NK-92 treated with Interleukin-12 subunit alpha and Interleukin-12 subunit beta, amount 100 ng/mL, for 24 hours (cell line): ENCODE data around the gene DTNBP1.
"Not testable (repeated sequence)": the region's sequence is repeated elsewhere in the genome, so short reads cannot be mapped to it uniquely, and the experiment has no call there.

ENCODE experiments used
- DNase-seq: peaks from one replicate; lab custom pipeline; 2025; lab: John Stamatoyannopoulos, UW

DTNBP1 gene

DNA sequence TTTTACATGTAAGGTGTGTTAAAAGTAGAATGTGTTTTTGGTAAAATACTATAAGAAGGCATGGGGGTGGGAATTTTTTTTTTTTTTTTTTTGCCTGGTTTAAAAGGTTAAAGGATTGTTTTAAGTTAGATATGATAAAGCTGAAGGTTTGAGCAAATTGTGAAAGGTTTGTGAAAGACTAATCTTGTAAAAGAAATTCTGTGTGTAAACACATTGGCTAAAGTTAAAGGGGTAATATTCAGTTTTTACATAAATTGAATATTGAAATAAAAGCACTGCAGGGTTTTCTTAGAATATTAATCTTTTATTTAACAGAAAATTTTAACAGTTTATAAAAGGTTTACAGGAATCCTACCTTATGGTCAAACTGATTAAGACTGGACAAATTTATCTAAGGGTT, 105.7 kb downstream of the DTNBP1 start:
- no peak for DNase-seq

DNA sequence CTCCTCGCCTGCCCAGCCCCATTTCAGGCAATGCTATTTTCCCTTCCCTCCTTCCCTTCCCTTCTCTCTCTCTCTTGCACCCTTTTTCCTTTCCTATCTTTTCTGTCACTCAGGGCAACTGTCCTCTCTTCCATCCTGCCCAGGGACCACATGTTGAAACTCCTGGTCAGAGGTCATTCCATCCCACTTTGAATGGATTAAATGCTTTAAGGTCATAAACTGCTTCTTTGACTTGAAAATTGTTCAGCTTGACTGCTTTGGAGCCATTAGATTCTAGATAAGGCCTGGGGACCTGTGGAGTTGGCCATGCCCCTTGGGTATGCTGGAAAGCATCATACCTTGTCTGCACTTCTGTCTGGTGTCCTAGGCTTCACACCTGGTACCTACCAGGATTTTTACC, 106.1 kb downstream of the DTNBP1 start:
- no peak for DNase-seq

DNA sequence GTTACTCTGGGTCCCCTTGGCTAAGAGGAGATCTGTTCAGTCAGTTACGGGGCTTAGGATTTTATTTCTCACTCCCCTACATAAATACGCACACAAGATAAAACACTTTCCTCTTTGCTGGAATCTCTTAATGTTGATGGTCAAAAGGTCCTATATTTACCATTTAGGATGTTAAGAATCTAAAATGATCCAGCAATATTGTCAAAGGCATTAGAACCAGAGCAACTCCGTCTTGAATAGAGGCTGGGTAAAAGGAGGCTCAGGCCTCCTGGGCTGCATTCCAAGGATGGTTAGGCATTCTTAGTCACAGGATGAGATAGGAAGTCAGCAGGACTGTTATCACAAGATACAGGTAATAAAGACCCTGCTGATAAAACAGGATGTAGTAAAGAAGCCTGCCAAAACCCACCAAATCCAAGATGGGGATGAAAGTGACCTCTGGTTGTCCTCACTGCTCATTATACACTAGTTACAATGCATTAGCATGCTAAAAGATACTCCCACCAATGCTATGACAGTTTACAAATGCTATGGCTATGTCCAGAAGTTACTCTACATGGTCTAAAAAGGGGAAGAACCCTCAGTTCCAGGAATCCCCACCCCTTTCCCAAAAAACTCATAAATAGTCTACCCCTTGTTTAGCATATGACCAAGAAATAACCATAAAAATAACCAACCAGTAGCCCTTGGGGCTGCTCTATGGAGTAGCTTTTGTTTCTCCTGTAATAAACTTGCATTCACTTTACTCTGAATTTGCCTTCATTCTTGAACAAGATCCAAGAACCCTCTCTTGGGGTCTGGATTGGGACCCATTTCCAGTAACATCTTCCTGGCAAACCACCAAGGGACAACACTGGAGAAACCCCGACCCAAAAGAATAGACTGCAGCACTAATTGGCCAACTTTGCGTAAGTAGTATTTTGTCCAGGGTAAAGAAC, 107.5 kb downstream of the DTNBP1 start:
- no peak for DNase-seq

DNA sequence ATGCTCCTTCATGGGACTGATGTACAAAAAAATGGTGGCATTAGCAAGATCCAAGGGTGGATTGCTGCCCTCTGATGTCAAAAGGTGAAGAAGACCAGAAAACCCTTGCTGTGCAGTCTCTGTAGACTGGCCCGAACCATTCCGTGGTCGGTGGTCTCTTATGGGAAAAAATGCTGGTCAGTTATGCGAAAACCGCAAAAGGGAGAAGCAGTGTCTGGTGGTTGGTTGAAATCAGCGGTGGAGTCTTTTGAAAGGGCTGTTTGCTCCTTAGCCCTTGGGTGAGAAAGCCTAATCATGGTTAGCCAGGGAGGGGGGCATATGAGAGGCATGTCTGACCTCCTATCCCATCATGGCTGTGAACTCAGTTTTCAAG, 108.1 kb downstream of the DTNBP1 start:
- DNase-seq, result no peak

DNA sequence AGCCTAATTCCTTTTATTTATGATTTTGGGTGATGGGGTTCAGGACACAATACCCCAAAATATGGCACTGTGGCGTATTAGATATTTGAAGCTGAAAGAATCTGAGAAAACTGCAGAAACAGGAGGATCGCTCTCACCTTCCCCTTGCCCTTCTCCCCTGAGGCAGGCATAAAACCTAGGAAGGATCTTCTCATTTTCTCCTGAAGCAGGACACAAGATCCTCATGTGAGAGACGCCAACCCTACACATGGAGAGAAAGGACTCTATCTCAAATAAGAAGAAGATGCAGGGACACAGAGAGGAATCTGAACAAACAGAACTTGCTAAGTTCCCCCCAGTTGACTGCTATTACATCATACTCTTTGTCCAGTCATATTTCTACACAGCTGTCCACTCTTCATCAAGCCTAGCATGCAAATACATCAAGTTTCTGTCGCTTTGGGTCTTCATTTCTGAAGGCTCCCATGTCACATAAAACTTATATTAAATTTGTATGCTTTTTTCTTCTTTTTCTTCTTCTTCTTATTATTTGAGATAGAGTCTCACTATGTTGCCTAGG, 109.0 kb downstream of the DTNBP1 start:
- no peak for DNase-seq

DNA sequence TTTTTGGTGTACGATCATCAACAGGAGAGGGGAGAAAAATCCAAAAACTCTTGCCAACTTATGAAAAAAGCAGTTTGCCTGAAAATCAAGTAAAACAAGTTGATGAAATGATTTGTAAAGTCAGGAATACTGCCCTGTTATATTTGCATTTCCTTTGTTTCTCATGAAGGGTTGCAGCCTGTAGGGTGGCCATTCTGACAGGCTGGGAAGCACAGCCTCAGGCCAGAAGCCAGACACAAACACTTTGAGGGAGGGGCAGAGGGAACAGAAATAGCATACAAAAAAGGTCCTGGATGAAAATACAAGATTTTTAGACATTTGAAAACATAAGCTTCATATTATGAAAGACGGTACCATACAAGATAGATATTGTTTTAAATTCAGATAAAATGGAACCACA, 109.8 kb downstream of the DTNBP1 start:
- no peak for DNase-seq

DNA sequence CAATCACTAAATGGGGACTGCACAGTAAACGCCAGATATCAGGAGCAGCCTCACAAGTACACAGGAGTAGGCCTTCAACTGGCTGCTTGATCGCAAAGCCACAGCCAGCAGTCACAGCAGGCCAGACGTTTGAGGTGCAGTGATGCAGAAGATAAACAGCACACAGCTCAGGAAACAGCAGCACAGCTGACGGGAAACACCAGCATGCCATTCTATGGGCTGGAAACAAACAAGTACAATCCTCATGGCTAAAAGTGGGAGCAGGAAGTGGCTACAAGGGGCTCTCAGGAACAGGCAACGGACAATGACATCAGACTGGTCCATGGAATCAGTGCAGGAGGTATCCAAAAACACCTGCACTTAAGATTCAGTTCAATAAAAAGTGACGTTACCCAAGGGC, 111.0 kb downstream of the DTNBP1 start:
- DNase-seq, result no peak

DNA sequence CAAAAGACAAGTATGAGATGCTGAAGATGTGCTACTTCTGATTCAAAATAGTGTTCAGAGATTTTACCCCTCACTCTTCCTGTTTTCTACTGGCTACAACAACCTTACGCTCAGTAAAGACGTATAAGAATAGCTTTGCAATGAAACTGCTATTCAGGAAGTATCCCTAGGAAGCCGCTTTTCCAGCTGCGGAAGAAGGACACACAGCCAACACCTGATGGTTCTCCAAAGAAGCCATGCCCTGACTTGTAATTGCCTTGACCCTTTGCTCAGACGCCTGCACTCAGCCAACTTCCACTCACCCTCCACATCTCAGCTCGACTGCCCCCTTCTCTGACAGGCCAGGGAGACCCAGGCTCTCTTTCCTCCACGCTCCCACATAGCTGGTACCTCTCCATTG, 111.6 kb downstream of the DTNBP1 start:
- DNase-seq, result no peak

DNA sequence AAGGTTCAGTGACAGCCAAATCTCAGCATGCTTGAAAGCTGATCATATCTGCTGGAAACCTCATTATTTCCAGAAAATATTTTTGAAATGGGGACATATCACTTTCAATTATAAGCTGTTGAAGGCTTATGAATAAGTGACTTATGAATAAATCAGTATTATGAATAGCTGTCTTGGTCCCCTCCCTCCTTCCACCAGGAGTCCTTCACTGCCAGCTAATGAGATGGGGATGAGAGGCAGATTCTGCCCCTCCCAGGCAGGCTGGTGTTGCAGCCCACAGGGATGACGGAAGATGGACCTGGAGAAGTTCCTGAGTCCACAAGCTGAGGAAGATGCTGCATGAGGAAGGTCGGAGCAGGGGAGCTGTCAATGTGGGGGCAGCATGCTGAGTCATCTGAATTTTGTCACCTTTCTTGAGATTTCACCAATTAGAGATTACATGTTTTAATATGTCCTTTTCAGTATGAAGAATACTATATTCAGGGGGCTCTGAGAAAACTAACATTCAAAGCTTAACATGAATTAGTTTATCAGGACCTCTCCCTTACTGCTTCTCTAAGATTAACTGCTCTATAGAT, 112.2 kb downstream of the DTNBP1 start:
- DNase-seq, result no peak

DNA sequence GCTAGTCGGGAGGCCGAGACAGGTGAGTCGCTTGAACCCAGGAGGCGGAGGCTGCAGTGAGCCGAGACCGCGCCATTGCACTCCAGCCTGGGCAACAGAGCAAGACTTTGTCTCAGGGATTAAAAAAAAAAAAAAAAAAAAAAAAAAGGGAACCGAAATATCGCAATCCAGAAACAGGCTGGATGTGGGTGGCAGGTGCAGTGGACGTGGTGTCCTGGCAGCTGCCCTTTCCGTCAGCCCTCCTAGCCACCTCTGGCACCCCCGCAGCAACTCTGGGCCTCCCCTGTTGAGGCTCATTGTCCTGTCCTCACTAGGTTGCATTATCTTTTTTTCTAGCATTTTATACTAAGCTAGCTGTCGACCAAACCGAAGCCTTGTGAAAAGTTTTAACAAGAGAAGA, 113.5 kb downstream of the DTNBP1 start:
- DNase-seq, result no peak

DNA sequence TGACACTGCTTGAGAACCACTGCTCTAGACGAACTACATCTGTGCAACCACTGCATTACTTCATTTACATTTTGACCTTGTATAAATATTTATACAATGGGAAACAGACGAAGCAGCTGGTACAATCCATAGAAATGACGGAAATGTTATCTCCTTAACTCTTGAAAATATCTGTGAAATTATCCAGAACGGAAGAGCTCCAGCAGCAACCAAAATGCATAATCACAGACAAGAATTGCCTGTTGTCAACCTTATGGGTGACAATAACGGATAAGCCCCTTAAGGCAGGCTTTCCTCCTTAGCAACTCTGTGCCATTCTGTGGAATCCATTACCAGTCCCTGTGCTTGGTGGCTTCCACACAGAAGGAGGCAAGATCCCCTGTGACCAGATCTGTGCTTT, 115.4 kb downstream of the DTNBP1 start:
- no peak for DNase-seq

DNA sequence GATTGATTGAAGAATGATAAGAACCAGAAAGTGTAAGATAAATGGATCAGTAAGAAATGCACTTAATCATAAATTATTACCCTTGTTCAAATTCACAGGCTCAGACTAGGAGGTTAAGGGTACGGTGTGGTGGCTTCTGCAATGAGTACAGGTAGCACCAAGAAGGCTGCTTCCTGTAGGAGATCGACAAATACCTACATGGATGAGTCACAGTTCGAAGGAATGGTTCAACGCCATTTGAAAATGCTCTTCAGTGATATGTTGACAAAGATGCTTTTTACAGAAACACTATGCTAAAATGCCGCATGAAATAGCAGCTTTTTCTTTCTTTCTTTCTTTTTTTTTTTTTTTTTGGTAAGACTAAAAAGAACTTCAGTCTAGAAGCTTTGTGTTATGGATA, 116.2 kb downstream of the DTNBP1 start:
- DNase-seq, result no peak

DNA sequence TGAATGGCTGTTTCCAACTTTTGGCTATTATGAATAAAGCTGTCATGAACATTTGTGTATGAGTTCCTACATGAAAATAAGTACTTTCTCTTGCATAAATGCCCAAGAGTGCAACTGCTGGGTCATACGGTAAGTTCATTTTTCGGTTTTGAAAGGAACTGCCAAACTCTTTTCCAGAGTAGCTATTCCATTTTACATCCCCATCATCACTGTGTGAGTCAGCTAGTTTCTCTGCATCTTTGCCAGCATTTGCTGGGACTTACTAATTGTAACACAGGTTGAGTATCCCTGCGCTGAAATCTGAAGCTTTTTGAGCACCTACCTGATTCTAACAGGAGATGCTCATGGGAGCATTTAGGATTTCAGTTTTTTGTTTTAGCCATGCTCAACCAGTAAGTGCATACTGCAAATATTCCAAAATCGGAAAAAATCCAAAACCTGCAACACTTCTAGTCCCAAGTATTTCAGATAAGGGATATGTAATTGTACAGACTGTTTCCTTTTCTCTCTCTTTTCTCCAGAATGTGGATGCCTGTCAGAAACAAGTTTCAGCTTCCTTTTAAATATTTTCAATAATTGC, 118.4 kb downstream of the DTNBP1 start:
- DNase-seq, result no peak

DNA sequence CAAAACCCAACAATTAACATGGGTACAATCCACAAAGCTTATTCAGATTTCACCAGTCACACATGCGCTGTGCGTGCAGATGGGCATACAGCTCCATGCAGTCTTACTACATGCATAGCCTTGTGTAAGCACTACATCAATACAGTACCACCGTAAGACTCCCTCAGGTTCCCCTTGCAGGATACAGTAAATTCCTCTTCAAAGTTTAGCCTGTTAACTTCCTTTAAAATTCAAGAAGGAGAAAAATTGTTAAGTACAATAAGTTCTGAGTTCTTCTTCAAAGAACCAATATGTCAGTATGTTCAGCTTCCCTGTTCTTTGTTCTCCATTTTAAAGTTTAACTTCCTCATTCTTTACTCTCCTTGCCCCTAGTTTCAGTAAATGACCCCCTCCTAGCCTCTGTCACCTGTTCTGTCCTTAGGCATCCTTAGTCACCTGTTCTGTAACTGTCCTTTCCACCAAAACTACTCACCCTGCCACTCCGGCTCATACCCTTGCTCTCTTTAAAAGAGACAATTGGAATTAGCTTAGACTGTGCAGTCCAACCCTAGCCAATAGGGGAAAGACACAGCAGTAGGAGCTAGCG, 119.4 kb downstream of the DTNBP1 start:
- DNase-seq, result not testable (repeated sequence)

DNA sequence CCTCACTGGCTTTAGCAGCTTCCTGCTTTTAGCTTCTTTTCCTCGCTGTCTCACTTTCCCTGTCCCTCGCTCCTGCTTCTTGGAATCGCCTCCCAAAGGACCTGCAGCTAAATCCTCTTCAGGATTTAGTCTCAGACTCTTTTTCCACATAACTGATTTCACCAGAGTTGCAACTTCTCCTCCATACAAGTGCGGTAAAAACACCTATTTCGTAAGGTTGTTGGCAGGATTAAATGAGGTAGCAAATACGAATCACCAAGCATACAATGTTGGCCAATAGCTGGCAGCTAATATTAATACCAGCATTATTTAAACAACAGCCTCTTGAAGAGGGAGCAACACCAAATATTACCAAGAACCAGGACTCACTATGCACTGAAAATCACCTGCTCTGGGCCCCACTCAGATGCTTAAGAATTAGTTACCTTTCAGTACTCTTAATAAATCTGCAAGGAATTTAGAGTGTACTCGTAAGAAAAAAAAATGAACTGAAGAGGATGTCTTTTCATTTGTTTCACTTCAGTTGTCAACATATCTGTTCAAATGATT, 123.0 kb downstream of the DTNBP1 start:
- DNase-seq, result no peak

DNA sequence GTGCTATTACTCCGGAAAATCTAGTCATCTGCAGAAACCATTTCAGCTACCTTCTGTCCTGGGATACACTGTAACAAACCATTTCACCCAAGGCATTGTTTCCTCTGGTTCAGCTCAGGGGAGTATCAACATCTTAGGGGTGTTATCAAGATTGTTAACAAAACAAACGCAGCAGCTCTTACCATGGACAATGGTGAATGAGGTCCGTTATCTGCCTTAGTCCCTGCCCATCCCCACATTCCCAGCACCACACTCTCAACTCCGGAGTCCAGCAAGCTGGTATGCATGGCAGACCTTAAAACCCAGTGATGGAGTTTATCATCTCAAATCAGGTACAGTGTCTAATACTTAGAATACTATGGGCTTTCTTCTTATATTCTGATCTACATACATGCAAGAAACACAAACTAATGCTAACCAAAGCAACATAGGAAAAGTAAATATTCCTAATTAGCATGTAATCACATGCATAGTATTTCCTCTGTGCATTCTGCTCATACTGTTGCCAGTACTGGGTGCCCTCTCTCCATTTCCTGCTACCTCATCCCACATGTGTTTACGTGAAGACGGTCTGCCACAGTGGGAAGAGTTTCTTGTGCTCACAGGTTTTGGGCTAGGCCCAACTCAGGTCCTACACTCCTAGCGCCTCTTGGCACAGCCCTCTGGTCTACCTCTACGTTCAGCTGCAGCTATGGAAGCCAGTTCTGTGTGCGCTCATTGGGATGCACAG, 123.9 kb downstream of the DTNBP1 start:
- DNase-seq, result no peak

DNA sequence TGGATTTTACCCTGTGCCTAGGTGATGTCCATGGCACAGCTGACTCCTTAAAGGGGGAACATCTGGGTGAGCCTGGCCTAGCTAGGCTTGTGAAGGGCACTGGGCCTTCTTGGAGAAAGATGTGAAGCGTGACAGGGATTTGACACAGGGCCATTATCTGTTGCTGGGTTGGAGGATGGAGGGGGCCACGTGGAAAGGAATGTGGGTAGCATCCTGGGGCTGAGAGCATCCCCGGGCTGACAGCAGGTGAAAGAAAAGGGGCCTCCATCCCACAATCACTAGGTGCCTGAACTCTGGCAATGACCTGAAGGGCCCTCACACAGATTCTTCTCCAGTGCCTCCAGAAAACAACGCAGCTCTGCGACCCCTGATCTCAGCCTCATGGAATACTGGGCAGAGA, 124.7 kb downstream of the DTNBP1 start:
- no peak for DNase-seq

DNA sequence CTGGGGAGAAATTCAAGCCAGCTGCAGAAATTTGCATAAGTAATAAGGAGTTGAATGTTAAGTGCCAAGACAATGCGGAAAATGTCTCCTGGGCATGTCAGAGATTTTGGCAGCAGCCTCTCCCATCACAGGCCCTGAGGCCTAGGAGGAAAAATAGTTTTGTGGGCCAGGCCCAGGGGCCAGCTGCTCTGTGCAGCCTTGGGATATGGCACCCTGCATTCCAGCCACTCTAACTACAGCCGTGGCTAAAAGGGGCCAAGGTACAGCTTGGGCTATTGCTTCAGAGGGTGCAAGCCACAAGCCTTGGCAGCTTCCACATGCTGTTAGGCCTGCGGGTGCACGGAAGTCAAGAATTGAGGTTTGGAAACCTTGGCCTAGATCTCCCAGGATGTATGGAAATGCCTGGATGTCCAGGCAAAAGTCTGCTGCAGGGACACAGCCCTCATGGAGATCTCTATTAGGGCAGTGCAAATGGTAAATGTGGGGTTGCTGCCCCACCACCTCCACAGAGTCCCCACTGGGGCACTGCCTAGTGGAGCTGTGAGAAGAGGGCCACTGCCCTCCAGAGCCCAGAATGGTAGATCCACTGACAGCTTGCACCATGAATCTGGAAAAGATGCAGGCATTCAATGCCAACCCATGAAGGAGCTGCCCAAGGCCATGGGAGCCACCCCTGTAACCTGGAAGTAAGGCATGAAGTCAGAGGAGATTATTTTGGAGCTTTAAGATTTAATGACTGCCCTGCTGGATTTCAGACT, 126.5 kb downstream of the DTNBP1 start:
- DNase-seq, result no peak

DNA sequence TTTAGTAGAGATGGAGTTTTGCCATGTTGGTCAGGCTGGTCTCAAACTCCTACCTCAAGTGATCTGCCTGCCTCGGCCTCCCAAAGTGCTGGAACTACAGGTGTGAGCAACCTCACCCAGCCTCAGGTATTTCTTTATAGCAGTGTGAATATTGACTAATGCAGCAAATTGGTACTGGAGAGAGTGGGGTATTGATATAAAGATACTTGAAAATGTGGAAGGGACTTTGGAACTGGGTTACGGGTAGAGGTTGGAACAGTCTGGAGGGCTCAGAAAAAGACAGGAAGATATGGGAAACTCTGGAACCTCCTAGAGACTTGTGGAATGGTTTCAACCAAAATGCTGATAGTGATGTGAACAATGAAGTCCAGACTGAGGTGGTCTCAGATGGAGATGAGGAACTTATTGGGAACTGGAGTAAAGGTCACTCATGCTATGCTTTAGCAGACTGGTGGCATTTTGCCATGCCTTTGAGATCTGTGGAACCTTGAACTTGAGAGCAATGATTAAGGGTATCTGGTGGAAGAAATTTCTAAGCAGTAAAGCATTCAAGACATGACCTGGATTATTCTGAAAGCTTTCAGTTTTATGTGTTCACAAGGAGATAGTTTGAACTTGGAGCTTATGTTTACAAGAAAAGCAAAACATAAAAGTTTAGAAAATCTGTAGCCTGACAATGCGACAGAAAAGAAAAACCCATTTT, 127.2 kb downstream of the DTNBP1 start:
- no peak for DNase-seq

DNA sequence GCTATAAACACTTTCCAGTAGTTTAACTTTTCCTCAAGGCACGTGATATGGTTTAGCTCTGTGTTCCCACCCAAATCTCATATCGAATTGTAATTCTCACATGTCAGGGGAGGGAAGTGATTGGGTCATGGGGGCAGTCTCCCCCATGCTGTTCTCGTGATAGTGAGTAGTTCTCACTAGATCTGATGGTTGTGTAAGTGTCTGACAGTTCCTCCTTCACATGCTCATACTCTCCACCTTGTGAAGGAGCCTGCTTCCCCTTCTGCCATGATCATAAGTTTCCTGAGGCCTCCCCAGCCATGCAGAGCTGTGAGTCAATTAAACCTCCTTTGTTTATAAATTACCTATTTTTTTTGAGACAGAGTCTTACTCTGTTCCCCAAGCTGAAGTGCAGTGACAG, 127.9 kb downstream of the DTNBP1 start:
- DNase-seq, result no peak
